Nephron progenitor cell (in vitro differentiated cells): Measurements from ENCODE around the gene HSD11B1L.

Experiments used
- DNase-seq: peaks from one replicate; pipeline ENCODE4 v3.0.0; 2021
- H3K27ac Mint-ChIP-seq: 2 replicates; pipeline ENCODE4 v1.8.0; 2021; ENCODE audit warnings: mild to moderate bottlenecking, moderate library complexity, mixed read lengths
- H3K27me3 Mint-ChIP-seq: 2 replicates; pipeline ENCODE4 v1.8.0; 2021; ENCODE audit warnings: mild to moderate bottlenecking, low read depth, mixed read lengths; ENCODE audit not compliant: poor library complexity
- H3K36me3 Mint-ChIP-seq: 2 replicates; pipeline ENCODE4 v1.8.0; 2021; ENCODE audit warnings: low read depth, mixed read lengths
- H3K4me1 Mint-ChIP-seq: 2 replicates; pipeline ENCODE4 v1.8.0; 2021; ENCODE audit warnings: mixed read lengths
- H3K4me3 Mint-ChIP-seq: 2 replicates; pipeline ENCODE4 v1.8.0; 2021; ENCODE audit warnings: mild to moderate bottlenecking, moderate library complexity, mixed read lengths
- H3K9me3 Mint-ChIP-seq: 2 replicates; pipeline ENCODE4 v1.8.0; 2021; ENCODE audit warnings: mild to moderate bottlenecking, moderate library complexity, mixed read lengths
- CTCF ChIP-seq: fragments of 200-600 bp; sonication (generic); IDR thresholded peaks from 2 replicates; pipeline ENCODE4 v1.5.0; 2021; ENCODE audit warnings: antibody characterized with exemption

Gene HSD11B1L

GRCh38 chr19:5711713-5712161, 30.9 kb downstream of the HSD11B1L start:
- no peaks in the 10 kb centered on the region for H3K9me3 Mint-ChIP-seq
- H3K27ac Mint-ChIP-seq = no peak overlapping the region
- TF ChIP-seq CTCF = no peak
- H3K4me1 Mint-ChIP-seq = no peaks in the 10 kb centered on the region
- H3K27me3 Mint-ChIP-seq = peaks cover 3% of the 10 kb centered on the region
- no peak overlapping the region for H3K4me3 Mint-ChIP-seq
- no peak for DNase-seq
- H3K36me3 Mint-ChIP-seq = peaks cover 23% of the 10 kb centered on the region

- no peak for TF ChIP-seq CTCF
- Mint-ChIP-seq H3K36me3 (peaks cover 33% of the 10 kb centered on the region), H3K9me3 (no peaks in the 10 kb centered on the region), H3K27me3 (peaks cover 3% of the 10 kb centered on the region), H3K4me3 (no peak overlapping the region), H3K27ac (no peak overlapping the region), H3K4me1 (peaks cover 13% of the 10 kb centered on the region)
- DNase-seq = no peak
These were observed 32.4 kb downstream of the HSD11B1L start for GRCh38 chr19:5713228-5713627.

GRCh38 chr19:5714816-5715215, 34.0 kb downstream of the HSD11B1L start:
- H3K4me3 Mint-ChIP-seq = no peak overlapping the region

GRCh38 chr19:5717215-5717935, 36.5 kb downstream of the HSD11B1L start:
- H3K9me3 Mint-ChIP-seq = no peaks in the 10 kb centered on the region

More at GRCh38 chr19:5714816-5715215, 34.0 kb downstream of the HSD11B1L start:
- Mint-ChIP-seq H3K9me3 (no peaks in the 10 kb centered on the region), H3K4me1 (peaks cover 24% of the 10 kb centered on the region), H3K27ac (no peak overlapping the region), H3K36me3 (peaks cover 33% of the 10 kb centered on the region), H3K27me3 (no peaks in the 10 kb centered on the region)
- no peak for TF ChIP-seq CTCF
- DNase-seq = no peak

GRCh38 chr19:5718037-5718578, 37.3 kb downstream of the HSD11B1L start:
- Mint-ChIP-seq H3K36me3 (peaks cover 27% of the 10 kb centered on the region), H3K27me3 (no peaks in the 10 kb centered on the region), H3K9me3 (no peaks in the 10 kb centered on the region), H3K4me1 (peaks cover 24% of the 10 kb centered on the region), H3K27ac (peak overlapping the region; percentile 89), H3K4me3 (peak overlapping the region; percentile 95)
- no peak for DNase-seq
- no peak for TF ChIP-seq CTCF

More at GRCh38 chr19:5717215-5717935, 36.5 kb downstream of the HSD11B1L start:
- H3K27me3 Mint-ChIP-seq = no peaks in the 10 kb centered on the region
- H3K27ac Mint-ChIP-seq = peak overlapping the region; percentile 85
- peaks cover 24% of the 10 kb centered on the region for H3K4me1 Mint-ChIP-seq
- no peak for TF ChIP-seq CTCF
- DNase-seq = no peak
- H3K36me3 Mint-ChIP-seq = peaks cover 29% of the 10 kb centered on the region
- peak overlapping the region; percentile 95 for H3K4me3 Mint-ChIP-seq
